Endodermal cell (in vitro differentiated cells): ENCODE results near the gene HLA-DQA1. TPM values are rescaled to one million over a fixed set of nuclear protein-coding genes. Genes with fewer than 3 reads are reported as not detected.
"Not testable (repeated sequence)": the region's sequence is repeated elsewhere in the genome, so short reads cannot be mapped to it uniquely, and the experiment has no call there.

Experiments
- DNase-seq: peaks from one replicate; pipeline ENCODE4 v3.0.0-alpha.2; 2017
- H3K27ac ChIP-seq: 2 replicates; pipeline ENCODE4 v1.5.1; 2013; ENCODE audit warnings: mild to moderate bottlenecking, low read depth, low read length, moderate library complexity
- H3K27me3 ChIP-seq: 2 replicates; pipeline ENCODE4 v1.6.1; 2013; ENCODE audit warnings: mild to moderate bottlenecking, low read length, moderate library complexity; ENCODE audit not compliant: insufficient read depth, control insufficient read depth, poor library complexity, severe bottlenecking
- H3K36me3 ChIP-seq: 2 replicates; pipeline ENCODE4 v1.7.0; 2013; ENCODE audit warnings: mild to moderate bottlenecking, low read length, moderate library complexity; ENCODE audit not compliant: control insufficient read depth, insufficient read depth
- H3K4me1 ChIP-seq: one replicate; pipeline ENCODE4 v1.7.0; 2013; ENCODE audit warnings: low read length; ENCODE audit not compliant: control insufficient read depth, insufficient read depth
- H3K4me3 ChIP-seq: 2 replicates; pipeline ENCODE4 v1.5.1; 2013; ENCODE audit warnings: mild to moderate bottlenecking, low read length, moderate library complexity
- H3K9ac ChIP-seq: 2 replicates; pipeline ENCODE4 v1.6.1; 2013; ENCODE audit warnings: mild to moderate bottlenecking, low read length, moderate library complexity; ENCODE audit not compliant: poor library complexity, severe bottlenecking; ENCODE audit errors: extremely low read depth
- H3K9me3 ChIP-seq: 2 replicates; pipeline ENCODE4 v1.6.1; 2013; ENCODE audit warnings: mild to moderate bottlenecking, low read length, moderate library complexity; ENCODE audit not compliant: control insufficient read depth
- H3K27ac Mint-ChIP-seq: 2 replicates; pipeline ENCODE4 v1.8.0; 2020; ENCODE audit warnings: mixed read lengths
- H3K27me3 Mint-ChIP-seq: 2 replicates; pipeline ENCODE4 v1.8.0; 2021; ENCODE audit warnings: mild to moderate bottlenecking, mixed read lengths; ENCODE audit not compliant: insufficient read depth
- H3K36me3 Mint-ChIP-seq: 2 replicates; pipeline ENCODE4 v1.8.0; 2020; ENCODE audit warnings: low read depth, mixed read lengths
- H3K4me1 Mint-ChIP-seq: 2 replicates; pipeline ENCODE4 v1.8.0; 2020; ENCODE audit warnings: mixed read lengths
- H3K4me3 Mint-ChIP-seq: 2 replicates; pipeline ENCODE4 v1.8.0; 2020; ENCODE audit warnings: mild to moderate bottlenecking, moderate library complexity, mixed read lengths
- H3K9me3 Mint-ChIP-seq: 2 replicates; pipeline ENCODE4 v1.8.0; 2020; ENCODE audit warnings: mild to moderate bottlenecking, mixed read lengths
- WGBS, 2 experiments: methylation state at CpG; one replicate each; pipeline versions ENCODE4 v1.1.5 to v1.1.7; 2013; ENCODE audit warnings: missing lambda C conversion rate in 2 of 2, mixed read lengths in 1 of 2; ENCODE audit not compliant: insufficient coverage in 1 of 2, insufficient read length in 1 of 2; 5-methylcytosine and 5-hydroxymethylcytosine counted together
- total RNA-seq, 2 donors: library from RNA; stranded (reverse); fragmentation: NEBNext Ultra II Directional in 1 of 2; extraction: Animal tissue kit (Norgen Biotek cat#: 25700) in 1 of 2; gene quantifications; 2 replicates in 1 of 2; 3 replicates in 1 of 2; pipeline ENCODE4 v1.2.1, GENCODE V29; 2021
- TF ChIP-seq, protein P1 (sequence below): fragments of 200-600 bp; sonication (generic); conservative IDR thresholded peaks from 2 replicates; pipeline ENCODE4 v1.5.0; 2021; ENCODE audit warnings: antibody characterized with exemption, mild to moderate bottlenecking

Gene HLA-DQA1
- total RNA-seq, 2 donors from 2014 or later = 0.97 TPM; not detected in 1

DNA sequence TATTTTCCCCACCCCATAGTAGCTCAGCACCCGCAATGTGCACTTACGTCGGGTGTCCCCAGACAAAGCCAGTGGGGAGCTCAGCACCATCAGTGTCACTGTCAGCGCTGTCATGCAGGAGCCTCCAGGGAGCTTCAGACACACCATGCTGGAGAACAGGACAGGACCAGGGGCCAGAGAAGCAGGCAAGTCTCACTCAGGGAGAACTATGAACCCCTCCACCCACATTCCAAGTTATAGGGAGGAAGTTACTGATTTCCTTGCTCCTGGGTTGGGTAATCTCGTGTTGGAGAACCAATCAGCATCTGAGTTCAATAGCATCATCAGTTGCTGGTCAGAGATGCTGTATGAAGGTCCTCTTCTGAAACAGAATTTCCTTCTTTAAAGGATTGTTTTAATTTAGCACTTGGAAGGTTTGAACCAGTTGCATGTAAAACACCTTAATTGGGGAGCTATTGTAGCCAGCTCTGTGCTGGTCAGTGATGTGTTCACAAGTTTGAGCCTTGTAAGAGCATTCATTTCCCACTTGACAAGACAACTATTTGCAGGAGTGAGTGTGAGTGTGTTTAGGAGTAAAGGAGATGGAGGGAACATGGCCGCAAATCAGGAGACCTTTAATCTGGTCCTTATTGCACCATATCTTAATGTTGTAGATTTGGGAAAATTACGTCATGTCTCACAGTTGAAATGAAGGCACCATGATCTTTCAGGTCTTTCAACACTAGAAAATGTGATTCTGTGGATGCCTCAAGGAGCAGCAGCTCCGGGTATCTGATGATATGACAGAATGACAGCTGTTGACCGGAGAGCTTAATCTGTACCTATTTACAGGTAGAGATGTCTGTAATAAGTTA is 47.4 kb upstream of the HLA-DQA1 start, which contains the start of gene HLA-DRB1:
HLA-DRB1 (minus strand) TSS at position 253 of the 854 bp plus-strand sequence; CDS start at position 147, 106 bp downstream.
- Histone ChIP-seq H3K4me1 (no peaks in the 10 kb centered on the region), H3K4me3 (no peak within 1 kb of the TSS), H3K27me3 (peaks cover 7% of the 10 kb centered on the region), H3K9me3 (no peaks in the 10 kb centered on the region), H3K36me3 (no peaks in the 10 kb centered on the region), H3K27ac (no peak within 1 kb of the TSS), H3K9ac (no peak within 1 kb of the TSS)
- H3K27ac Mint-ChIP-seq = no peak within 1 kb of the TSS
- TF ChIP-seq, protein P1, sequence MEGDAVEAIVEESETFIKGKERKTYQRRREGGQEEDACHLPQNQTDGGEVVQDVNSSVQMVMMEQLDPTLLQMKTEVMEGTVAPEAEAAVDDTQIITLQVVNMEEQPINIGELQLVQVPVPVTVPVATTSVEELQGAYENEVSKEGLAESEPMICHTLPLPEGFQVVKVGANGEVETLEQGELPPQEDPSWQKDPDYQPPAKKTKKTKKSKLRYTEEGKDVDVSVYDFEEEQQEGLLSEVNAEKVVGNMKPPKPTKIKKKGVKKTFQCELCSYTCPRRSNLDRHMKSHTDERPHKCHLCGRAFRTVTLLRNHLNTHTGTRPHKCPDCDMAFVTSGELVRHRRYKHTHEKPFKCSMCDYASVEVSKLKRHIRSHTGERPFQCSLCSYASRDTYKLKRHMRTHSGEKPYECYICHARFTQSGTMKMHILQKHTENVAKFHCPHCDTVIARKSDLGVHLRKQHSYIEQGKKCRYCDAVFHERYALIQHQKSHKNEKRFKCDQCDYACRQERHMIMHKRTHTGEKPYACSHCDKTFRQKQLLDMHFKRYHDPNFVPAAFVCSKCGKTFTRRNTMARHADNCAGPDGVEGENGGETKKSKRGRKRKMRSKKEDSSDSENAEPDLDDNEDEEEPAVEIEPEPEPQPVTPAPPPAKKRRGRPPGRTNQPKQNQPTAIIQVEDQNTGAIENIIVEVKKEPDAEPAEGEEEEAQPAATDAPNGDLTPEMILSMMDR = no peak
- 68 to 93% methylated on average over 3 to 9 of the region's 9 CpGs for WGBS, 2 experiments
- H3K4me3 Mint-ChIP-seq = peak within 1 kb of the TSS; percentile 34
- DNase-seq = peak; percentile 78
- H3K9me3 Mint-ChIP-seq = peaks cover 5% of the 10 kb centered on the region
- H3K36me3 Mint-ChIP-seq = no peaks in the 10 kb centered on the region
- H3K4me1 Mint-ChIP-seq = peaks cover 7% of the 10 kb centered on the region
- peaks cover 15% of the 10 kb centered on the region for H3K27me3 Mint-ChIP-seq

DNA sequence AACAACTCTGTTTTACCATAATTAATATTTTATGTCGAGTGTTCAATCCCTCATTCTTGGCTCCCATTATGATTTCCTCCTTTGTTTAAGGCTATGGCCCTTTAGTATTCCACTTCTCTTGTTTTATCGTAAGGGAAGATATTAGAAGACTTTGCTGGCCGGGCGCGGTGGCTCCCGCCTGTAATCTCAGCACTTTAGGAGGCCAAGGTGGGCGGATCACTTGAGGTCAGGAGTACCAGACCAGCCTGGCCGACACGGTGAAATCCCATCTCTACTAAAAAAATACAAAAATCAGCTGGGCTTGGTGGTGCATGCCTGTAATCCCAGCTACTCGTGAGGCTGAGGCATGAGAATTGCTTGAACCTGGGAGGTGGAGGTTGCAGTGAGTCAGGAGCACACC is 46.5 kb upstream of the HLA-DQA1 start:
- H3K36me3 ChIP-seq, H3K27me3 Mint-ChIP-seq: not testable (repeated sequence)

DNA sequence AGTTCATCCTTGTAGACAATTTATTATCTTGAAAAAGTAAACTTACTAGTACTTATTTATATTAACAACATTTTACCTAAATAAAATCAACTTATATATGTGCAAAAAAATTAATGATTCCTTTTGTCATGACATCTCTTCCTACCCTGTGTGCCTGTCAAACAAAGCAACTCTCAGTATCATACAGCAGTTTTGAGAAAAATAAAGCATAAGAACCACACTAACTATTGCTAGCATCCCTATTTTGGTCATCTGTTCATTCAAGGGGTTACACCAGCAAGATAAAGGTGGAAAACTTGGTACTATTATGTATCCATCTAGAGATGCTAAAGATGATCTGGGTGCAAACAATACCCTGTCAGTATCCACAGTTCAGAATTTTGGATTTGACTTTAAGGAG is 40.2 kb upstream of the HLA-DQA1 start:
- Mint-ChIP-seq H3K27me3 (peaks cover 2% of the 10 kb centered on the region), H3K27ac (no peak overlapping the region), H3K4me1 (no peaks in the 10 kb centered on the region), H3K9me3 (peaks cover 31% of the 10 kb centered on the region), H3K36me3 (no peaks in the 10 kb centered on the region), H3K4me3 (no peak overlapping the region)
- Histone ChIP-seq H3K4me3 (no peak overlapping the region), H3K9me3 (peaks cover 18% of the 10 kb centered on the region), H3K27me3 (no peaks in the 10 kb centered on the region), H3K36me3 (no peaks in the 10 kb centered on the region), H3K9ac (no peak overlapping the region), H3K27ac (no peak overlapping the region), H3K4me1 (no peaks in the 10 kb centered on the region)
- TF ChIP-seq, protein P1 = no peak
- DNase-seq = no peak

More for the DNA sequence above, 46.5 kb upstream of the HLA-DQA1 start:
- H3K4me3 ChIP-seq, H3K9me3 ChIP-seq, H3K4me1 Mint-ChIP-seq, H3K36me3 Mint-ChIP-seq, H3K4me3 Mint-ChIP-seq, H3K4me1 ChIP-seq, H3K27ac ChIP-seq, H3K9ac ChIP-seq, H3K27me3 ChIP-seq, H3K27ac Mint-ChIP-seq, DNase-seq, H3K9me3 Mint-ChIP-seq: not testable (repeated sequence)
- 83 to 94% methylated on average over 1 to 10 of the region's 10 CpGs for whole genome bisulfite sequencing, 2 experiments
